HCT116 (cell line): ENCODE measurements around the gene INSR.

Experiments
- CBX3 ChIP-seq: IDR thresholded peaks from 2 replicates; pipeline ENCODE4 v1.6.1; 2012; ENCODE audit warnings: low read depth
- EZH2phosphoT487 ChIP-seq: fragments of 200-600 bp; IDR thresholded peaks from 2 replicates; pipeline ENCODE4 v1.6.1; 2018; ENCODE audit warnings: antibody characterized with exemption, borderline replicate concordance
- POLR2A ChIP-seq: IDR thresholded peaks from 2 replicates; pipeline ENCODE4 v1.7.0; 2011; ENCODE audit warnings: borderline replicate concordance; ENCODE audit not compliant: insufficient read depth, insufficient read length; ENCODE audit errors: extremely low read depth
- RAD21 ChIP-seq: IDR thresholded peaks from 2 replicates; pipeline ENCODE4 v1.6.1; 2012; ENCODE audit warnings: low read depth, mild to moderate bottlenecking
- YY1 ChIP-seq: IDR thresholded peaks from 2 replicates; pipeline ENCODE4 v1.6.1; 2011; ENCODE audit warnings: low read length, low read depth, moderate library complexity, mild to moderate bottlenecking; ENCODE audit not compliant: insufficient replicate concordance; ENCODE audit errors: extremely low read depth
- ZBTB33 ChIP-seq: IDR thresholded peaks from 2 replicates; pipeline ENCODE4 v1.6.1; 2011; ENCODE audit warnings: mild to moderate bottlenecking, low read length, moderate library complexity; ENCODE audit not compliant: insufficient replicate concordance; ENCODE audit errors: extremely low read depth
- ZNF274 ChIP-seq: fragments of 200-500 bp; sonication (Bioruptor generic); IDR thresholded peaks from 2 replicates; pipeline ENCODE4 v1.6.1; 2014; ENCODE audit warnings: mild to moderate bottlenecking, low read depth, low read length, inconsistent platforms
- TF ChIP-seq, protein P1 (sequence below), 3 experiments: fragments of 200-600 bp in 1 of 3; sonication (generic) in 1 of 3; IDR thresholded peaks in 2 of 3; conservative IDR thresholded peaks in 1 of 3; 2 replicates each; pipeline ENCODE4 v1.5.1; 2012 to 2017; ENCODE audit warnings: low read depth in 2 of 3, low read length in 2 of 3, antibody characterized with exemption in 1 of 3, borderline replicate concordance in 1 of 3, control low read depth in 1 of 3, mild to moderate bottlenecking in 1 of 3, mixed read lengths in 1 of 3, mixed run types in 1 of 3, moderate library complexity in 1 of 3; ENCODE audit not compliant: insufficient read depth in 1 of 3

DNA sequence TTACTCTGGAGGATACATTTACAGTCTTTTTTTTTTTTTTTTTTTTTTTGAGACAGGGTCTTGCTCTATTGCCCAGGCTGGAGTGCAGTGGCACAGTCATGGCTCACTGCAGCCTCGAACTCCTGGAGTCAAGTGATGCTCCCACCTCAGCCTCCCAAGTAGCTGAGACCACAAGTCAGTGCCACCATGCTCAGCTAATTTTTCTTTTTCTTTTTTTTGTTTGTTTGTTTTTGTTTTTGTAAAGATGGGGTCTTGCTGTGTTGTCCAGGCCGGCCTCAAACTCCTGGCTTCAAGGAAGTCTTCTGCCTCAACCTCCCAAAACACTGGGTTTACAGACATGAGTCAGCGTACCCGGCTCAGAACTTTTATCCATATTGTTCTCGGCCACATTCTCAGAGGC lies 64.5 kb downstream of the INSR start:
- TF ChIP-seq ZBTB33 (no peak), POLR2A (no peak), RAD21 (no peak), CBX3 (no peak), ZNF274 (no peak), EZH2phosphoT487 (no peak), YY1 (no peak)
- TF ChIP-seq, protein P1, sequence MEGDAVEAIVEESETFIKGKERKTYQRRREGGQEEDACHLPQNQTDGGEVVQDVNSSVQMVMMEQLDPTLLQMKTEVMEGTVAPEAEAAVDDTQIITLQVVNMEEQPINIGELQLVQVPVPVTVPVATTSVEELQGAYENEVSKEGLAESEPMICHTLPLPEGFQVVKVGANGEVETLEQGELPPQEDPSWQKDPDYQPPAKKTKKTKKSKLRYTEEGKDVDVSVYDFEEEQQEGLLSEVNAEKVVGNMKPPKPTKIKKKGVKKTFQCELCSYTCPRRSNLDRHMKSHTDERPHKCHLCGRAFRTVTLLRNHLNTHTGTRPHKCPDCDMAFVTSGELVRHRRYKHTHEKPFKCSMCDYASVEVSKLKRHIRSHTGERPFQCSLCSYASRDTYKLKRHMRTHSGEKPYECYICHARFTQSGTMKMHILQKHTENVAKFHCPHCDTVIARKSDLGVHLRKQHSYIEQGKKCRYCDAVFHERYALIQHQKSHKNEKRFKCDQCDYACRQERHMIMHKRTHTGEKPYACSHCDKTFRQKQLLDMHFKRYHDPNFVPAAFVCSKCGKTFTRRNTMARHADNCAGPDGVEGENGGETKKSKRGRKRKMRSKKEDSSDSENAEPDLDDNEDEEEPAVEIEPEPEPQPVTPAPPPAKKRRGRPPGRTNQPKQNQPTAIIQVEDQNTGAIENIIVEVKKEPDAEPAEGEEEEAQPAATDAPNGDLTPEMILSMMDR (IDR thresholded peaks at IDR 0.05 in 2 of 3, conservative IDR thresholded peaks at IDR 0.05 in 1 of 3; ENCODE audit: borderline replicate concordance in 1 of 3, insufficient read depth in 1 of 3, low read depth in 2 of 3, low read length in 2 of 3), result no peak
